ENCODE measurements around the gene SH3RF1.

DNA sequence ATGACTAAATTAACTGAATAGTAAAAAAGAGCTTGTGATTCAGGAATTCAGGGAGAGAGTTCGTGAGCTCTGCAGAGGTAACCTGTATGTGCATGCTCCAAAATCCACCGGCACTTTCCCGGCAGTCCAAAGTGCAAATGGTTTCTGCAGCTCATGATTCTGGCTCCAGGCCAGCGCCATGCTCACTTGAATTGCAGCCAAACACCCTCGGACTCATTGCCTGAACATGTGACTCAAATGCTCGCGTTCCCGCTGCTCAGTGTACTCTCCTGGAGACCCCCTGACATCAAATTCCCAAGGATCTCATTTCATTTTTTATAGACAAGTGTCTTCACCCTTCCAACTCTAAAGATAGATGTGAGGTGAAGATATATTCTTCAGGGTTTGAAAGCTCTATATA lies 44.1 kb upstream of the SH3RF1 start:
- no peak for TF ChIP-seq E2F1 (CRISPR knock-in tag; IDR thresholded peaks at IDR 0.05)
- no peak for TF ChIP-seq EMX1 (CRISPR knock-in tag; IDR thresholded peaks at IDR 0.05)
- no peak for TF ChIP-seq ZNF232 (CRISPR knock-in tag; IDR thresholded peaks at IDR 0.05)
- TF ChIP-seq CTCF (IDR thresholded peaks at IDR 0.05), result no peak
- no peak for TF ChIP-seq IRF2 (CRISPR knock-in tag; IDR thresholded peaks at IDR 0.05; ENCODE audit: borderline replicate concordance, low read depth)
- no peak for TF ChIP-seq ATF6 (CRISPR knock-in tag; IDR thresholded peaks at IDR 0.05)
- no peak for TF ChIP-seq NFE2L1 (CRISPR knock-in tag; IDR thresholded peaks at IDR 0.05)
- no peak for TF ChIP-seq ELF4 (CRISPR knock-in tag; IDR thresholded peaks at IDR 0.05; ENCODE audit: low read depth)
- no peak for TF ChIP-seq SP1 (CRISPR knock-in tag; conservative IDR thresholded peaks at IDR 0.05)
- TF ChIP-seq, protein P1, sequence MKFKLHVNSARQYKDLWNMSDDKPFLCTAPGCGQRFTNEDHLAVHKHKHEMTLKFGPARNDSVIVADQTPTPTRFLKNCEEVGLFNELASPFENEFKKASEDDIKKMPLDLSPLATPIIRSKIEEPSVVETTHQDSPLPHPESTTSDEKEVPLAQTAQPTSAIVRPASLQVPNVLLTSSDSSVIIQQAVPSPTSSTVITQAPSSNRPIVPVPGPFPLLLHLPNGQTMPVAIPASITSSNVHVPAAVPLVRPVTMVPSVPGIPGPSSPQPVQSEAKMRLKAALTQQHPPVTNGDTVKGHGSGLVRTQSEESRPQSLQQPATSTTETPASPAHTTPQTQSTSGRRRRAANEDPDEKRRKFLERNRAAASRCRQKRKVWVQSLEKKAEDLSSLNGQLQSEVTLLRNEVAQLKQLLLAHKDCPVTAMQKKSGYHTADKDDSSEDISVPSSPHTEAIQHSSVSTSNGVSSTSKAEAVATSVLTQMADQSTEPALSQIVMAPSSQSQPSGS (CRISPR knock-in tag; IDR thresholded peaks at IDR 0.05; ENCODE audit: borderline replicate concordance, low read depth), result no peak
- TF ChIP-seq, protein P2, sequence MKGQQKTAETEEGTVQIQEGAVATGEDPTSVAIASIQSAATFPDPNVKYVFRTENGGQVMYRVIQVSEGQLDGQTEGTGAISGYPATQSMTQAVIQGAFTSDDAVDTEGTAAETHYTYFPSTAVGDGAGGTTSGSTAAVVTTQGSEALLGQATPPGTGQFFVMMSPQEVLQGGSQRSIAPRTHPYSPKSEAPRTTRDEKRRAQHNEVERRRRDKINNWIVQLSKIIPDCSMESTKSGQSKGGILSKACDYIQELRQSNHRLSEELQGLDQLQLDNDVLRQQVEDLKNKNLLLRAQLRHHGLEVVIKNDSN (CRISPR knock-in tag; IDR thresholded peaks at IDR 0.05), result no peak
- no peak for TF ChIP-seq ESRRA (CRISPR knock-in tag; IDR thresholded peaks at IDR 0.05; ENCODE audit: borderline replicate concordance)
- TF ChIP-seq ZBTB21 (CRISPR knock-in tag; IDR thresholded peaks at IDR 0.05; ENCODE audit: borderline replicate concordance), result no peak
